Left ventricle myocardium inferior (tissue), 1 donor: ENCODE results near the gene TMEM132C. TPM values are rescaled to one million over a fixed set of nuclear protein-coding genes. Genes with fewer than 3 reads are reported as not detected.

Experiments used
- DNase-seq: peaks from one replicate; pipeline ENCODE4 v3.0.0-alpha.2; 2020
- H3K27ac ChIP-seq: fragments of 200-600 bp; replicated peaks from 2 replicates; pipeline ENCODE4 v1.8.0; 2021
- H3K27me3 ChIP-seq: fragments of 200-600 bp; 2 replicates; pipeline ENCODE4 v1.8.0; 2021; ENCODE audit warnings: low read depth
- H3K36me3 ChIP-seq: fragments of 200-600 bp; 2 replicates; pipeline ENCODE4 v1.8.0; 2021
- H3K4me1 ChIP-seq: fragments of 200-600 bp; 2 replicates; pipeline ENCODE4 v1.8.0; 2021
- H3K4me3 ChIP-seq: fragments of 200-600 bp; 2 replicates; pipeline ENCODE4 v1.8.0; 2021; ENCODE audit warnings: mild to moderate bottlenecking, moderate library complexity
- H3K9me3 ChIP-seq: fragments of 200-600 bp; replicated peaks from 2 replicates; pipeline ENCODE4 v1.8.0; 2021
- intact Hi-C: fragments of 100-400 bp; cut with micrococcal nuclease; formaldehyde crosslinking; loops from one replicate; pipeline ENCODE4 v1.11.0; 2022
- total RNA-seq: library from RNA; stranded (reverse); fragmentation: NEBNext Ultra II Directional; extraction: Animal tissue kit (Norgen Biotek cat#: 25700); gene quantifications from one replicate; pipeline ENCODE4 v1.2.1, GENCODE V29; 2021
- TF ChIP-seq, protein P1 (sequence below): fragments of 200-600 bp; IDR thresholded peaks from 2 replicates; pipeline ENCODE4 v1.8.0; 2021; ENCODE audit warnings: antibody characterized with exemption, mild to moderate bottlenecking, borderline replicate concordance
- donor health status: DM: no; HTN: yes; CAD: no; lungs with severe emphysema.

Gene TMEM132C
- total RNA-seq, 1 donor from 2014 or later = 1.8 TPM

DNA sequence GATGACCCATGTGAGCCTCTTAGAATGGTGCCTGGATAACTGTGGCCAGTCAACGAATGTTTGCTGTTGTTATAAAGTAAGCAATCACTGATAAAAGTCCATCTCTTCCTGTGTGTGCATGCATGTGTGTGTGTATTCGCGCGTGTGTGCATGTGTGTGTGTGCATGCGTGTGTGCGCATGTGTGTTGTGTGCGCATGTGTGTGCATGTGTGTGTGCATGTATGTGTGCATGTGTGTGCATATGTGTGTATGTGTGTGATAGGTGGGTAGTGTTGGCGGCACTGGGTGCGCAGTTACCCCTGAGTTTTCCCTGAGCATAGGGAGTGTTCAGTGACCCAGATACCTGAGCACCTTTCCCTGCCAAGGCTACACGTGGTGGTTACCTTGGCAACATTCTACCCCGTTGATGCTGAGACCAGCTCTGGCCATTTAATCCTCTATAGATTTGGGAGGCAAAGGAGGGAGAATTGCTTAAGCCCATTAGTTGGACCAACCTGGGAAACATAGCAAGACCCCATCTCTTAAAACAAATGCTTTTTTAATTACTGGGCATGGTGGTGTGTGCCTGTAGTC lies 419.0 kb downstream of the TMEM132C start:
- H3K9me3 ChIP-seq = no peaks in the 10 kb centered on the region

DNA sequence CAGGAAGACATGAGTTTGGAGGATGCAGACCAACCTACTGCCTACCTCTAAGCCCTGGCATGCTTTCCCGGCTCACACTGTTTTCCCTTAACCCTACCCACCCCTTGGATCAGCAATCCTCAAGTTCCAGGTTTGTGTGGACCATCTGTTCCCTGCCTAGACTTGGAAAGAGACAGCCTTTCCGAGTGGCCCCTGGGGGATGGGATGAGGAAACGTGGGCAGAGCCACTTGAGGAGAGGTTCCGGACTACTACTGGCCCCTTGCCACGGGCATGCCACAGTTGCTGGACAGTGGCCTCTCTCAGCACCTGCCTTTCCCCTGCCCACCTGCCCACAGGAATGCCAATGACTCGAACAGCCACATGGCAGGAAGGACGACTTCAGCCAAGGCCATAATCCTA lies 420.9 kb downstream of the TMEM132C start:
- no peak overlapping the region for H3K4me3 ChIP-seq
- TF ChIP-seq, protein P1, sequence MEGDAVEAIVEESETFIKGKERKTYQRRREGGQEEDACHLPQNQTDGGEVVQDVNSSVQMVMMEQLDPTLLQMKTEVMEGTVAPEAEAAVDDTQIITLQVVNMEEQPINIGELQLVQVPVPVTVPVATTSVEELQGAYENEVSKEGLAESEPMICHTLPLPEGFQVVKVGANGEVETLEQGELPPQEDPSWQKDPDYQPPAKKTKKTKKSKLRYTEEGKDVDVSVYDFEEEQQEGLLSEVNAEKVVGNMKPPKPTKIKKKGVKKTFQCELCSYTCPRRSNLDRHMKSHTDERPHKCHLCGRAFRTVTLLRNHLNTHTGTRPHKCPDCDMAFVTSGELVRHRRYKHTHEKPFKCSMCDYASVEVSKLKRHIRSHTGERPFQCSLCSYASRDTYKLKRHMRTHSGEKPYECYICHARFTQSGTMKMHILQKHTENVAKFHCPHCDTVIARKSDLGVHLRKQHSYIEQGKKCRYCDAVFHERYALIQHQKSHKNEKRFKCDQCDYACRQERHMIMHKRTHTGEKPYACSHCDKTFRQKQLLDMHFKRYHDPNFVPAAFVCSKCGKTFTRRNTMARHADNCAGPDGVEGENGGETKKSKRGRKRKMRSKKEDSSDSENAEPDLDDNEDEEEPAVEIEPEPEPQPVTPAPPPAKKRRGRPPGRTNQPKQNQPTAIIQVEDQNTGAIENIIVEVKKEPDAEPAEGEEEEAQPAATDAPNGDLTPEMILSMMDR = no peak
- no peak for DNase-seq
- H3K27me3 ChIP-seq = peaks cover 27% of the 10 kb centered on the region
- no peaks in the 10 kb centered on the region for H3K36me3 ChIP-seq
- H3K27ac ChIP-seq = no peak overlapping the region
- H3K4me1 ChIP-seq = no peaks in the 10 kb centered on the region
- intact Hi-C loops = no loop called here
- no peaks in the 10 kb centered on the region for H3K9me3 ChIP-seq

More for the DNA sequence above, 419.0 kb downstream of the TMEM132C start:
- DNase-seq = no peak
- Histone ChIP-seq H3K36me3 (no peaks in the 10 kb centered on the region), H3K4me3 (no peak overlapping the region), H3K4me1 (no peaks in the 10 kb centered on the region), H3K27ac (no peak overlapping the region), H3K27me3 (peaks cover 30% of the 10 kb centered on the region)
- intact Hi-C loops = no loop called here
- TF ChIP-seq, protein P1 = no peak

DNA sequence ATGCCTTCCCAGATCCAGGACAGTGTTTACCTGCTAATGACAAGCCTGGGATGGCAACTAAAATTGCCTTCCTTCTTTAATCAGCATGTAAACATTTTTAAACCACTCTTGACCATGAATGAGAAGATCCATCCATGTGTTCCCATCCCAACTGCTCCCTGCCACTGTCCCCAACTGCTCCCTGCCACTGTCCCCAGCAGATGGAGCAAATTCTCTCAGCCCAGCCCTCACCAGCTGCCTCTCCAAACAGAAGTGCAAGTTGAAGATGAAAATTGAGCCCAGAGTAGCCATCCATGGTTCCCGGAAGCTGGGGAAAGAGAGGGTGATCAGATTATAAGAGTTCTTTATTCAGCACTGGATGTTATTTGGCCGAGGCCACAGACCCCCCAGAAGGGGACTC lies 423.7 kb downstream of the TMEM132C start:
- Histone ChIP-seq H3K27me3 (peaks cover 13% of the 10 kb centered on the region), H3K27ac (no peak overlapping the region), H3K4me1 (no peaks in the 10 kb centered on the region), H3K9me3 (no peaks in the 10 kb centered on the region), H3K4me3 (no peak overlapping the region), H3K36me3 (no peaks in the 10 kb centered on the region)
- no peak for DNase-seq
- intact Hi-C loops = no loop called here
- TF ChIP-seq, protein P1 = no peak

DNA sequence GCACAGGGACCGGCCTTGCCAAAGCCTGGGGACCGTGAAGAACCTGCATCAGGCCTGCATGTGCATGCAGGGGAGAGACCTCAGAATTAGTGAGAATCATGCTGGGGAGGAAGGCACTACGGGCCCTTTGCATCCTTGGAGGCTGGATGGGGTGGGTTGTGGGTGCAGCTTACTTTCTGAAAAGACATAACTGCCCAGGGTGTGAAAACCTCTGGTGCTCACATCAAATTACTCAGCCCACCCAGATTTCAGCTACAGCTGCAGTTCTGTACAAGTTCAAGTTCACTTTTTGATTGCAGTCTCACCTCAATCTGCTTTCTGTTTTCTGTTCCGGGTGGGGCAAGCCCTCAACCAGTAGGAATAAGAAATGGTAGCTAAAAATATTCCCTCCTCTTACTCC lies 426.1 kb downstream of the TMEM132C start:
- no peak for DNase-seq
- Histone ChIP-seq H3K36me3 (no peaks in the 10 kb centered on the region), H3K27me3 (peaks cover 21% of the 10 kb centered on the region), H3K4me1 (no peaks in the 10 kb centered on the region), H3K9me3 (peaks cover 8% of the 10 kb centered on the region), H3K4me3 (no peak overlapping the region), H3K27ac (no peak overlapping the region)
- intact Hi-C loops = no loop called here
- TF ChIP-seq, protein P1 = no peak

DNA sequence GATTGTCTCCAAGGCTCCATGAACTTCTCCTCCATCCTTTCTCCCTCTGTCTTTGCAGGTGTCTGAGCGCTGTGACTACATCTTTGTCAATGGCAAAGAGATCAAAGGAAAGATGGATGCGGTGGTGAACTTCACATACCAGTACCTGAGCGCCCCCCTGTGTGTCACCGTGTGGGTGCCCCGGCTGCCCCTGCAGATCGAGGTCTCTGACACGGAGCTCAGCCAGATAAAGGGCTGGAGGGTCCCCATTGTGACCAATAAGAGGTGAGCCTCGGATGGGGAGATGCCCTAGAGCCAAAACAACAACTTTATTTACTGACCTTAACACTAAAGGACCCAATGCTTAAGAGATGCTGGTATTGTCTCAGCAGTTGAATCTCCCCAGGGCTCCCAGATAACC lies 426.8 kb downstream of the TMEM132C start:
- Histone ChIP-seq H3K27me3 (peaks cover 26% of the 10 kb centered on the region), H3K36me3 (no peaks in the 10 kb centered on the region), H3K27ac (no peak overlapping the region), H3K9me3 (peaks cover 8% of the 10 kb centered on the region), H3K4me1 (no peaks in the 10 kb centered on the region), H3K4me3 (no peak overlapping the region)
- intact Hi-C loops = no loop called here
- DNase-seq = no peak
- TF ChIP-seq, protein P1 = no peak
